ENCODE results near the gene SCYL3. TPM values are rescaled to one million over a fixed set of nuclear protein-coding genes. Genes with fewer than 3 reads are reported as not detected.

SCYL3 gene
- total and polyA plus RNA-seq, 2 of the 13 experiments (the other 11 are each of a cell fraction or from before 2014, with no cell fraction given): 3.3 to 4.9 TPM

DNA sequence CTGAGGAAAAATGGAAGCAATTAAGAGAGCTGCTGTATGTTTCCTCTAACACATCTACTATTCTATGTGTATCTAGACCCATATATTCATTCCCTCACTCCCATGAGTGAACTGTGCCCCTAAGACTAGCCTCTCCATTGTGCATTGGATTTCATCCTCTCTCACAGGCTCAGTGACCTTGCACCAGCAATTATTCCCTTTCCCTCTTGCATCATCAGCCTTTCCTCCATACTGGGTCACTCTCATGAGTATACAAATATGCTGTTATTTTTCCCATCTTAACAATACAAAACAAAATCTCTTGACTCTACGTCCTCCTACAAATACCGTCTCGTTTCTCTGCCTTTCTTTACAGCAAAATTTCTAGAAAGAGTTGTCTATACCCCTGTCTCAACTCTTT lies 69.5 kb downstream of the SCYL3 start:
- no peak overlapping the region for H3K27ac ChIP-seq (ENCODE audit: extremely low read length, insufficient read depth, low read length)
- 97% methylated on average over 3 of the region's 3 CpGs for WGBS (ENCODE audit: low lambda C conversion rate)
- intact Hi-C loops (cut with micrococcal nuclease; ENCODE audit: unreplicated experiment): no loop called here
- H4K20me1 ChIP-seq (ENCODE audit: insufficient read depth, low read length): no peaks in the 10 kb centered on the region
- DNase-seq (ENCODE audit: low spot score) (no peak), FAIRE-seq (no peak), ATAC-seq (peak; percentile 46; the same call in 2 of the 3 replicates)
- no peak overlapping the region for H3K4me2 ChIP-seq (ENCODE audit: low read depth, low read length)
- no peak overlapping the region for H2AFZ ChIP-seq (ENCODE audit: low read length)
- TF ChIP-seq ZNF644 (CRISPR knock-in tag; IDR thresholded peaks at IDR 0.05; ENCODE audit: low read depth) (0 out of 2 replicates have a peak, but pooled peaks have one; percentile 34), SOX13 (IDR thresholded peaks at IDR 0.05) (no peak), SOX13 (CRISPR knock-in tag; conservative IDR thresholded peaks at IDR 0.05 in 1 of 2, IDR thresholded peaks at IDR 0.05 in 1 of 2) (peak in 1 of 2 experiments; percentile 21; a peak in 1 of 4 replicates), CEBPG (CRISPR knock-in tag; IDR thresholded peaks at IDR 0.05) (peak; percentile 56; the same call in 1 of the 2 replicates), ZNF207 (IDR thresholded peaks at IDR 0.05; ENCODE audit: borderline replicate concordance) (no peak), MBD4 (IDR thresholded peaks at IDR 0.05; ENCODE audit: borderline replicate concordance, low read length) (no peak), CEBPB (IDR thresholded peaks at IDR 0.05; ENCODE audit: borderline replicate concordance, low read depth, low read length) (peak; percentile 71; the same call in 1 of the 2 replicates), HNF4A (CRISPR knock-in tag; IDR thresholded peaks at IDR 0.05) (0 out of 2 replicates have a peak, but pooled peaks have one; percentile 17)
- TF ChIP-seq, protein P1, sequence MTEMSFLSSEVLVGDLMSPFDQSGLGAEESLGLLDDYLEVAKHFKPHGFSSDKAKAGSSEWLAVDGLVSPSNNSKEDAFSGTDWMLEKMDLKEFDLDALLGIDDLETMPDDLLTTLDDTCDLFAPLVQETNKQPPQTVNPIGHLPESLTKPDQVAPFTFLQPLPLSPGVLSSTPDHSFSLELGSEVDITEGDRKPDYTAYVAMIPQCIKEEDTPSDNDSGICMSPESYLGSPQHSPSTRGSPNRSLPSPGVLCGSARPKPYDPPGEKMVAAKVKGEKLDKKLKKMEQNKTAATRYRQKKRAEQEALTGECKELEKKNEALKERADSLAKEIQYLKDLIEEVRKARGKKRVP (CRISPR knock-in tag; IDR thresholded peaks at IDR 0.05): 0 out of 4 replicates have a peak, but pooled peaks of 1 of the 2 experiments have one; percentile 18
- TF ChIP-seq, protein P2, sequence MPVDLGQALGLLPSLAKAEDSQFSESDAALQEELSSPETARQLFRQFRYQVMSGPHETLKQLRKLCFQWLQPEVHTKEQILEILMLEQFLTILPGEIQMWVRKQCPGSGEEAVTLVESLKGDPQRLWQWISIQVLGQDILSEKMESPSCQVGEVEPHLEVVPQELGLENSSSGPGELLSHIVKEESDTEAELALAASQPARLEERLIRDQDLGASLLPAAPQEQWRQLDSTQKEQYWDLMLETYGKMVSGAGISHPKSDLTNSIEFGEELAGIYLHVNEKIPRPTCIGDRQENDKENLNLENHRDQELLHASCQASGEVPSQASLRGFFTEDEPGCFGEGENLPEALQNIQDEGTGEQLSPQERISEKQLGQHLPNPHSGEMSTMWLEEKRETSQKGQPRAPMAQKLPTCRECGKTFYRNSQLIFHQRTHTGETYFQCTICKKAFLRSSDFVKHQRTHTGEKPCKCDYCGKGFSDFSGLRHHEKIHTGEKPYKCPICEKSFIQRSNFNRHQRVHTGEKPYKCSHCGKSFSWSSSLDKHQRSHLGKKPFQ (CRISPR knock-in tag; IDR thresholded peaks at IDR 0.05; ENCODE audit: insufficient replicate concordance): no peak
- in situ Hi-C loops (cut with HindIII; ENCODE audit: extremely low pct_ligation_motif_present, low pct_unique_long_range_greater_than_20kb): no loop called here
- H3K4me3 ChIP-seq (replicated peaks in 1 of 3; ENCODE audit: insufficient read depth in 1 of 3, low read depth in 2 of 3, low read length in 3 of 3): no peak overlapping the region
- POLR2A ChIA-PET: no interaction called here
- CTCF ChIA-PET (ENCODE audit: low intra/inter-chr PET ratio, low total read pairs): no interaction called here
- peaks cover 10 to 28% of the 10 kb centered on the region in 2 experiments for H3K36me3 ChIP-seq (replicated peaks in 1 of 2; ENCODE audit: control insufficient read depth in 1 of 2, insufficient read depth in 2 of 2, low read length in 2 of 2)
- no peak overlapping the region for H3K9ac ChIP-seq (ENCODE audit: insufficient read depth, low read depth, low read length)
- H3K79me2 ChIP-seq (ENCODE audit: insufficient read depth, low read length): no peaks in the 10 kb centered on the region
- no TSS peak for BruUV-seq (replicated peaks)
- H3K4me1 ChIP-seq (ENCODE audit: insufficient read depth, low read length): peaks cover 5% of the 10 kb centered on the region; the same call in 1 of the 2 replicates
- no peaks in the 10 kb centered on the region for H3K27me3 ChIP-seq (ENCODE audit: control insufficient read depth in 1 of 2, insufficient read depth in 2 of 2, low read length in 2 of 2)
- no peaks in the 10 kb centered on the region for H3K9me3 ChIP-seq (ENCODE audit: low read length)

Data from HepG2 (cell line).